GM12878 (cell line): Measurements from ENCODE around the gene COX6A2. TPM values are rescaled to one million over a fixed set of nuclear protein-coding genes. Genes with fewer than 3 reads are reported as not detected.

Experiments
- ATAC-seq: fragments of 200-7000 bp; cut with Tn5 transposase; 3 replicates; pipeline ENCODE4 v1.9.1; 2020; ENCODE audit warnings: mild to moderate bottlenecking, moderate library complexity
- BruUV-seq: library from RNA; stranded (reverse); fragments of 400-500 nt; replicated peaks from 2 replicates; lab custom pipeline; 2021; lab: Mats Ljungman, UMichigan
- CTCF ChIA-PET: fragments of 300-600 bp; sonication (Branson Sonifier 250); formaldehyde crosslinking; extraction: SDS; loops from one replicate; lab custom pipeline; 2021; ENCODE audit warnings: inconsistent platforms; lab: Yijun Ruan, JAX
- POLR2A ChIA-PET: fragments of 350-600 bp; formaldehyde crosslinking; extraction: SDS; loops from one replicate; lab custom pipeline; 2021; ENCODE audit warnings: inconsistent platforms; lab: Charles Lee
- RAD21 ChIA-PET: fragments of 300-600 bp; sonication (Branson Sonifier 250); formaldehyde crosslinking; loops from one replicate; lab custom pipeline; 2023; ENCODE audit warnings: antibody characterized with exemption; ENCODE audit not compliant: unreplicated experiment; lab: Charles Lee
- SMC1A ChIA-PET: fragments of 300-600 bp; sonication (Branson Sonifier 250); formaldehyde crosslinking; loops from one replicate; lab custom pipeline; 2023; ENCODE audit not compliant: unreplicated experiment, uncharacterized antibody; lab: Charles Lee
- DNase-seq: peaks from one replicate; pipeline ENCODE4 v3.0.0-alpha.2; 2011; ENCODE audit warnings: low read depth, low spot score
- FAIRE-seq: peaks from 3 replicates; lab custom pipeline; 2011; peaks lifted over from hg19 to GRCh38; lab: Jason Lieb, UNC
- H2AFZ ChIP-seq: 2 replicates; pipeline ENCODE4 v1.6.0; 2011; ENCODE audit warnings: low read depth, low read length, control low read depth; ENCODE audit not compliant: control insufficient read depth
- H3K27ac ChIP-seq: 2 replicates; pipeline ENCODE4 v1.5.1; 2011; ENCODE audit warnings: control low read depth; ENCODE audit not compliant: control insufficient read depth, insufficient read depth
- H3K27me3 ChIP-seq, 2 experiments: replicated peaks in 1 of 2; 2 replicates each; pipeline versions ENCODE4 v1.6.0 to v1.6.1; 2011; ENCODE audit warnings: low read length in 1 of 2; ENCODE audit not compliant: control insufficient read depth in 2 of 2, insufficient read depth in 2 of 2
- H3K36me3 ChIP-seq, 2 experiments: 2 replicates each; pipeline ENCODE4 v1.5.1; 2011; ENCODE audit warnings: low read length in 1 of 2; ENCODE audit not compliant: control insufficient read depth in 2 of 2, insufficient read depth in 2 of 2
- H3K4me1 ChIP-seq: 2 replicates; pipeline ENCODE4 v1.6.1; 2011; ENCODE audit warnings: mild to moderate bottlenecking, low read length, moderate library complexity, mixed read lengths; ENCODE audit not compliant: control insufficient read depth, insufficient read depth
- H3K4me2 ChIP-seq: 2 replicates; pipeline ENCODE4 v1.6.0; 2011; ENCODE audit warnings: control low read depth; ENCODE audit not compliant: control insufficient read depth, insufficient read depth
- H3K4me3 ChIP-seq: fragments of 200-600 bp; sonication (generic); 2 replicates; pipeline ENCODE4 v1.5.1; 2016
- H3K79me2 ChIP-seq: 2 replicates; pipeline ENCODE4 v1.6.0; 2011; ENCODE audit warnings: low read length; ENCODE audit not compliant: control insufficient read depth, insufficient read depth
- H3K9ac ChIP-seq: 2 replicates; pipeline ENCODE4 v1.8.0; 2011; ENCODE audit warnings: low read length, control low read depth, mixed read lengths; ENCODE audit not compliant: control insufficient read depth, insufficient read depth
- H3K9me3 ChIP-seq: replicated peaks from 3 replicates; pipeline ENCODE4 v1.5.1; 2011; ENCODE audit warnings: mild to moderate bottlenecking, low read length; ENCODE audit not compliant: control insufficient read depth, insufficient read depth
- H4K20me1 ChIP-seq: 2 replicates; pipeline ENCODE4 v1.6.0; 2011; ENCODE audit not compliant: control insufficient read depth, insufficient read depth
- ASH2L ChIP-seq: fragments of 300-600, 200-600 bp; sonication (generic); IDR thresholded peaks from 2 replicates; pipeline ENCODE4 v1.6.1; 2017; ENCODE audit warnings: low read depth, mild to moderate bottlenecking, borderline replicate concordance
- BRCA1 ChIP-seq: IDR thresholded peaks from 2 replicates; pipeline ENCODE4 v1.6.1; 2011; ENCODE audit warnings: low read depth, low read length, improper control_type of control experiment
- CBX3 ChIP-seq: fragments of 200-600 bp; sonication (generic); IDR thresholded peaks from 2 replicates; pipeline ENCODE4 v1.6.1; 2016; ENCODE audit warnings: low read depth, borderline replicate concordance
- DPF2 ChIP-seq: fragments of 450-650 bp; IDR thresholded peaks from 2 replicates; pipeline ENCODE4 v1.6.1; 2017; ENCODE audit warnings: mild to moderate bottlenecking
- ETV6 ChIP-seq, 2 experiments: fragments of 450-650 bp in 1 of 2; IDR thresholded peaks in 1 of 2; conservative IDR thresholded peaks in 1 of 2; 2 replicates each; pipeline ENCODE4 v1.6.1; 2014; ENCODE audit warnings: antibody characterized with exemption in 1 of 2, borderline replicate concordance in 1 of 2, low read depth in 1 of 2, mild to moderate bottlenecking in 1 of 2, moderate library complexity in 1 of 2
- HDAC2 ChIP-seq: fragments of 200-600 bp; sonication (generic); IDR thresholded peaks from 2 replicates; pipeline ENCODE4 v1.6.1; 2017
- KAT2A ChIP-seq: conservative IDR thresholded peaks from 2 replicates; pipeline ENCODE4 v1.6.1; 2011; ENCODE audit warnings: low read depth, low read length; ENCODE audit not compliant: control insufficient read depth
- MAX ChIP-seq: IDR thresholded peaks from 2 replicates; pipeline ENCODE4 v1.6.1; 2012; ENCODE audit warnings: low read depth, low read length, improper control_type of control experiment
- MEF2B ChIP-seq: fragments of 450-650 bp; IDR thresholded peaks from 2 replicates; pipeline ENCODE4 v1.6.1; 2018; ENCODE audit warnings: mild to moderate bottlenecking, moderate library complexity; ENCODE audit not compliant: partially characterized antibody, poor library complexity, severe bottlenecking
- NR2C1 ChIP-seq: fragments of 450-650 bp; IDR thresholded peaks from 2 replicates; pipeline ENCODE4 v1.6.1; 2017; ENCODE audit warnings: antibody characterized with exemption, mild to moderate bottlenecking, moderate library complexity
- PBX3 ChIP-seq: IDR thresholded peaks from 2 replicates; pipeline ENCODE4 v1.6.1; 2011; ENCODE audit warnings: mild to moderate bottlenecking, low read depth, low read length, moderate library complexity; ENCODE audit not compliant: insufficient replicate concordance
- POLR2AphosphoS5 ChIP-seq: IDR thresholded peaks from 2 replicates; pipeline ENCODE4 v1.6.1; 2011; ENCODE audit warnings: mild to moderate bottlenecking, low read length, inconsistent platforms
- WGBS: methylation state at CpG from one replicate; pipeline ENCODE4 v1.1.6; 2016; ENCODE audit warnings: low lambda C conversion rate; ENCODE audit not compliant: insufficient replicate concordance, insufficient coverage; ENCODE audit errors: missing lambda C conversion rate; 5-methylcytosine and 5-hydroxymethylcytosine counted together
- in situ Hi-C: fragments of 300-500 bp; cut with MboI; formaldehyde crosslinking; loops from 9 replicates; pipeline ENCODE4 v1.14.3; 2018; ENCODE audit warnings: mixed read lengths
- intact Hi-C: fragments of 100-400 bp; cut with micrococcal nuclease; formaldehyde crosslinking; loops from one replicate; pipeline ENCODE4 v1.14.2; 2022; ENCODE audit not compliant: unreplicated experiment
- polyA plus RNA-seq, 11 experiments: library from polyadenylated mRNA; depleted of rRNA in 4 of 11; unstranded in 6 of 11; stranded (reverse) in 5 of 11; fragments of >200 nt; fragmentation: Nextera tagmentation in 4 of 11; fragmentation: Illumina TruSeq in 1 of 11; extraction: Ambion mirVana in 4 of 11; extraction: Trizol in 1 of 11; gene quantifications; 1 replicate in 1 of 11; 2 replicates in 10 of 11; pipeline versions ENCODE4 v1.2.1 to v1.2.3, GENCODE V29; 2011 to 2016; ENCODE audit warnings: inconsistent platforms in 2 of 11, missing spikeins in 2 of 11, low read depth in 1 of 11
- total RNA-seq, 4 experiments: library from RNA; depleted of rRNA in 3 of 4; stranded (reverse); fragments of >200 nt in 3 of 4; fragmentation: Illumina TruSeq in 1 of 4; extraction: Trizol in 1 of 4; gene quantifications; 2 replicates each; pipeline versions ENCODE4 v1.2.1 to v1.2.3, GENCODE V29; 2013 to 2021
- TF ChIP-seq, protein P1 (sequence below): fragments of 450-650 bp; IDR thresholded peaks from 2 replicates; pipeline ENCODE4 v1.6.1; 2016; ENCODE audit warnings: mild to moderate bottlenecking

Gene COX6A2
- total and polyA plus RNA-seq, 10 of the 15 experiments (the other 5 are each of a cell fraction or from before 2014, with no cell fraction given), result not detected

DNA sequence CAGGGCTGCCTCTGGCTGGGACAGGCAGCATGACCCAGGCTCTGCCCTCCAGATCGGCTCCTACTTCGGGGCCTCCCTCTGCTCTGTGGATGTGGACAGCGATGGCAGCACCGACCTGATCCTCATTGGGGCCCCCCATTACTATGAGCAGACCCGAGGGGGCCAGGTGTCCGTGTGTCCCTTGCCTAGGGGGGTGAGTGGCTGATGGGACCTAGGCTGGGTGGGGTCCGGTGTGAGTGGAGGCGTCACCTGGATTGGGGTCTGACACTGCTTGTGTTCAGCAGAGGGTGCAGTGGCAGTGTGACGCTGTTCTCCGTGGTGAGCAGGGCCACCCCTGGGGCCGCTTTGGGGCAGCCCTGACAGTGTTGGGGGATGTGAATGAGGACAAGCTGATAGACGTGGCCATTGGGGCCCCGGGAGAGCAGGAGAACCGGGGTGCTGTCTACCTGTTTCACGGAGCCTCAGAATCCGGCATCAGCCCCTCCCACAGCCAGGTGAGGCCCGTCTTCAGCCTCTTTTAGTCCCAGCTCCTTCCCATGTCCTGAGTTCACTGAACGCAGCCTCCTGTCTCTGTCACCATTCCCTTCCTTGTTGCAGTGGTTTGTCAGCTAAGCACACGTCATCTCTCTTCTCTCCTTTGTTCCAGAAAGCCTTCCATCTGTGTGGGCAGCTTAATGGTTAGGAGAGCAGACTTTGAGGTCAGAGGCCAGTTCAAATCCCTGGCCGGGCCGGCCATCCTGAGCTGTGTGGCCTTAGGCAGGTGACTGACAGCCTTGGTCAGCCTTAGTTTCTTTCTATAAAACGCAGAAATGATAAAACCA, 16.9 kb downstream of the COX6A2 start:
- WGBS, result 41% methylated on average over 22 of the region's 22 CpGs
- RAD21 ChIA-PET, result no interaction called here
- Histone ChIP-seq H3K4me2 (no peak overlapping the region), H3K27me3 (no peaks in the 10 kb centered on the region; a peak in 1 of 4 replicates), H3K79me2 (no peaks in the 10 kb centered on the region), H3K9me3 (no peaks in the 10 kb centered on the region), H3K27ac (no peak overlapping the region), H3K9ac (no peak overlapping the region), H3K4me1 (peaks cover 11% of the 10 kb centered on the region), H2AFZ (no peak overlapping the region), H3K4me3 (no peak overlapping the region), H4K20me1 (no peaks in the 10 kb centered on the region), H3K36me3 (no peaks in the 10 kb centered on the region)
- POLR2A ChIA-PET, result interaction anchor here (0.5 to 0.6 kb wide), 2 partner anchors 10 to 170 kb away, joined by 3 read pairs; no protein-coding TSS in a partner anchor
- SMC1A ChIA-PET, result no interaction called here
- intact Hi-C loops (no loop called here), in situ Hi-C loops (no loop called here)
- FAIRE-seq (no peak), DNase-seq (no peak), ATAC-seq (no peak)
- CTCF ChIA-PET, result no interaction called here
- BruUV-seq, result no TSS peak
- TF ChIP-seq DPF2 (no peak), MEF2B (no peak), ETV6 (conservative IDR thresholded peaks at IDR 0.05 in 1 of 2, IDR thresholded peaks at IDR 0.05 in 1 of 2; ENCODE audit: borderline replicate concordance in 1 of 2, low read depth in 1 of 2) (no peak), NR2C1 (no peak), BRCA1 (no peak), PBX3 (no peak), ASH2L (no peak), KAT2A (no peak), CBX3 (no peak), MAX (no peak), POLR2AphosphoS5 (no peak), HDAC2 (no peak)
- TF ChIP-seq, protein P1, sequence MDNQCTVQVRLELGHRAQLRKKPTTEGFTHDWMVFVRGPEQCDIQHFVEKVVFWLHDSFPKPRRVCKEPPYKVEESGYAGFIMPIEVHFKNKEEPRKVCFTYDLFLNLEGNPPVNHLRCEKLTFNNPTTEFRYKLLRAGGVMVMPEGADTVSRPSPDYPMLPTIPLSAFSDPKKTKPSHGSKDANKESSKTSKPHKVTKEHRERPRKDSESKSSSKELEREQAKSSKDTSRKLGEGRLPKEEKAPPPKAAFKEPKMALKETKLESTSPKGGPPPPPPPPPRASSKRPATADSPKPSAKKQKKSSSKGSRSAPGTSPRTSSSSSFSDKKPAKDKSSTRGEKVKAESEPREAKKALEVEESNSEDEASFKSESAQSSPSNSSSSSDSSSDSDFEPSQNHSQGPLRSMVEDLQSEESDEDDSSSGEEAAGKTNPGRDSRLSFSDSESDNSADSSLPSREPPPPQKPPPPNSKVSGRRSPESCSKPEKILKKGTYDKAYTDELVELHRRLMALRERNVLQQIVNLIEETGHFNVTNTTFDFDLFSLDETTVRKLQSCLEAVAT, result no peak
